Measurements from ENCODE around the gene IFIT2. TPM values are rescaled to one million over a fixed set of nuclear protein-coding genes. Genes with fewer than 3 reads are reported as not detected.
A peak's percentile ranks its signal among the peaks of the same experiment; 100 is the strongest.

IFIT2 gene
- total RNA-seq, 1 experiment from 2014 or later = 0.58 TPM

GRCh38 chr10:89332123-89332633 is 30.3 kb downstream of the IFIT2 start:
- peak; percentile 47 for DNase-seq (ENCODE audit: unreplicated experiment)
- TF ChIP-seq, protein P1, sequence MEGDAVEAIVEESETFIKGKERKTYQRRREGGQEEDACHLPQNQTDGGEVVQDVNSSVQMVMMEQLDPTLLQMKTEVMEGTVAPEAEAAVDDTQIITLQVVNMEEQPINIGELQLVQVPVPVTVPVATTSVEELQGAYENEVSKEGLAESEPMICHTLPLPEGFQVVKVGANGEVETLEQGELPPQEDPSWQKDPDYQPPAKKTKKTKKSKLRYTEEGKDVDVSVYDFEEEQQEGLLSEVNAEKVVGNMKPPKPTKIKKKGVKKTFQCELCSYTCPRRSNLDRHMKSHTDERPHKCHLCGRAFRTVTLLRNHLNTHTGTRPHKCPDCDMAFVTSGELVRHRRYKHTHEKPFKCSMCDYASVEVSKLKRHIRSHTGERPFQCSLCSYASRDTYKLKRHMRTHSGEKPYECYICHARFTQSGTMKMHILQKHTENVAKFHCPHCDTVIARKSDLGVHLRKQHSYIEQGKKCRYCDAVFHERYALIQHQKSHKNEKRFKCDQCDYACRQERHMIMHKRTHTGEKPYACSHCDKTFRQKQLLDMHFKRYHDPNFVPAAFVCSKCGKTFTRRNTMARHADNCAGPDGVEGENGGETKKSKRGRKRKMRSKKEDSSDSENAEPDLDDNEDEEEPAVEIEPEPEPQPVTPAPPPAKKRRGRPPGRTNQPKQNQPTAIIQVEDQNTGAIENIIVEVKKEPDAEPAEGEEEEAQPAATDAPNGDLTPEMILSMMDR (IDR thresholded peaks at IDR 0.05; ENCODE audit: unreplicated experiment) = no peak
- no TSS peak for BruUV-seq (replicated peaks)
- peaks cover 31% of the 10 kb centered on the region for H3K4me1 Mint-ChIP-seq (ENCODE audit: insufficient read depth, unreplicated experiment)
- H3K27me3 Mint-ChIP-seq (ENCODE audit: insufficient read depth, unreplicated experiment) = no peaks in the 10 kb centered on the region
- intact Hi-C loops (cut with micrococcal nuclease) = no loop called here
- CTCF ChIA-PET = interaction anchor here (0.6 to 1.0 kb wide), 3 partner anchors 28 to 59 kb away, joined by 3 to 4 read pairs (median 3); no protein-coding TSS in a partner anchor
- H3K4me3 Mint-ChIP-seq (ENCODE audit: unreplicated experiment) = peak overlapping the region; percentile 54
- POLR2A ChIA-PET = interaction anchor here (1.0 to 1.4 kb wide), 3 partner anchors 19 to 60 kb away, joined by 3 to 4 read pairs (median 3); partner anchors contain the start of gene IFIT1
- H3K27ac Mint-ChIP-seq (ENCODE audit: low read depth, unreplicated experiment) = peak overlapping the region; percentile 66
- H3K36me3 Mint-ChIP-seq (ENCODE audit: insufficient read depth, unreplicated experiment) = no peaks in the 10 kb centered on the region
- no peaks in the 10 kb centered on the region for H3K9me3 Mint-ChIP-seq (ENCODE audit: unreplicated experiment)

- TF ChIP-seq, protein P1 (IDR thresholded peaks at IDR 0.05; ENCODE audit: unreplicated experiment) = no peak
- intact Hi-C loops (cut with micrococcal nuclease) = no loop called here
- Mint-ChIP-seq H3K27me3 (ENCODE audit: insufficient read depth, unreplicated experiment) (no peaks in the 10 kb centered on the region), H3K4me1 (ENCODE audit: insufficient read depth, unreplicated experiment) (peaks cover 25% of the 10 kb centered on the region), H3K9me3 (ENCODE audit: unreplicated experiment) (no peaks in the 10 kb centered on the region), H3K27ac (ENCODE audit: low read depth, unreplicated experiment) (no peak overlapping the region), H3K4me3 (ENCODE audit: unreplicated experiment) (no peak overlapping the region), H3K36me3 (ENCODE audit: insufficient read depth, unreplicated experiment) (no peaks in the 10 kb centered on the region)
- CTCF ChIA-PET = interaction anchor here (0.6 kb wide), 1 partner anchor 73 kb away, joined by 3 read pairs; no protein-coding TSS in a partner anchor
- BruUV-seq (replicated peaks) = no TSS peak
- DNase-seq (ENCODE audit: unreplicated experiment) = no peak
- POLR2A ChIA-PET = interaction anchor here (0.9 kb wide), 1 partner anchor 34 kb away, joined by 3 read pairs; no protein-coding TSS in a partner anchor
Observed at GRCh38 chr10:89335226-89335625, 33.4 kb downstream of the IFIT2 start.

GRCh38 chr10:89336241-89336640 is 34.4 kb downstream of the IFIT2 start:
- H3K27me3 Mint-ChIP-seq (ENCODE audit: insufficient read depth, unreplicated experiment) = no peaks in the 10 kb centered on the region
- no peak overlapping the region for H3K27ac Mint-ChIP-seq (ENCODE audit: low read depth, unreplicated experiment)
- ChIA-PET CTCF (no interaction called here), POLR2A (interaction anchor here (3.3 kb wide), 1 partner anchor 9 kb away, joined by 21 read pairs; the partner anchor contains the start of gene IFIT3)
- TF ChIP-seq, protein P1 (IDR thresholded peaks at IDR 0.05; ENCODE audit: unreplicated experiment) = no peak
- intact Hi-C loops (cut with micrococcal nuclease) = no loop called here
- no peak for DNase-seq (ENCODE audit: unreplicated experiment)
- H3K9me3 Mint-ChIP-seq (ENCODE audit: unreplicated experiment) = no peaks in the 10 kb centered on the region
- no TSS peak for BruUV-seq (replicated peaks)
- H3K4me1 Mint-ChIP-seq (ENCODE audit: insufficient read depth, unreplicated experiment) = peaks cover 25% of the 10 kb centered on the region
- no peaks in the 10 kb centered on the region for H3K36me3 Mint-ChIP-seq (ENCODE audit: insufficient read depth, unreplicated experiment)
- no peak overlapping the region for H3K4me3 Mint-ChIP-seq (ENCODE audit: unreplicated experiment)

GRCh38 chr10:89337484-89337883 is 35.6 kb downstream of the IFIT2 start:
- ChIA-PET CTCF (no interaction called here), POLR2A (interaction anchor here (0.6 to 3.3 kb wide), 12 partner anchors 9 to 346 kb away, joined by 3 to 21 read pairs (median 4); partner anchors contain the start of genes IFIT1, IFIT2 and IFIT3)
- Mint-ChIP-seq H3K27me3 (ENCODE audit: insufficient read depth, unreplicated experiment) (no peaks in the 10 kb centered on the region), H3K4me1 (ENCODE audit: insufficient read depth, unreplicated experiment) (peaks cover 24% of the 10 kb centered on the region), H3K9me3 (ENCODE audit: unreplicated experiment) (no peaks in the 10 kb centered on the region), H3K4me3 (ENCODE audit: unreplicated experiment) (no peak overlapping the region), H3K27ac (ENCODE audit: low read depth, unreplicated experiment) (peak overlapping the region; percentile 88), H3K36me3 (ENCODE audit: insufficient read depth, unreplicated experiment) (no peaks in the 10 kb centered on the region)
- intact Hi-C loops (cut with micrococcal nuclease) = no loop called here
- TF ChIP-seq, protein P1 (IDR thresholded peaks at IDR 0.05; ENCODE audit: unreplicated experiment) = no peak
- peak; percentile 86 for DNase-seq (ENCODE audit: unreplicated experiment)
- no TSS peak for BruUV-seq (replicated peaks)

All from MCF 10A (cell line).